ENCODE results near the gene CSMD2.

DNA sequence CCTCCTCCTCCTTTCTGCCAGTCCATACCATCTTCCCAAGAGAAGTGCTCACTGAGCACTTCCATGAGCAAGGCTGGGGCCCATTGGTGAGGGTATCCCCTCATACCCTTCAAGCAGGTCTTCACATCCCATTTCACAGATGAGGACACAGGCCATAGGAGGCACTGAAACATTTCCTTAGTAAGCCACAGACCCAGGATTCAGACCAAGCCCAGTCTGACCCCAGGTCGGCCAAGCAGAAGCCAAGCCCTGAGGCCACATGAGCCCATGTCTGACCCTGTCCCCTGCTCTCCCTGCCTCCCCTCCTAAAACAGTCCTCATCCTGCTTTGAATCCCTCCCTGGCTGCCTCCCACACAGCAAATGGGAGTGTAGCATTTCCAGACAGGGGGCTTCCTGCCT is 546.4 kb downstream of the CSMD2 start:
- TF ChIP-seq CTCF (conservative IDR thresholded peaks at IDR 0.05 in 1 of 2, IDR thresholded peaks at IDR 0.05 in 1 of 2; ENCODE audit: low read depth in 1 of 2, low read length in 2 of 2) (no peak), EZH2 (IDR thresholded peaks at IDR 0.05; ENCODE audit: low read length, missing control alignments) (no peak)
